ENCODE measurements around the gene EXOC3L2.

DNA sequence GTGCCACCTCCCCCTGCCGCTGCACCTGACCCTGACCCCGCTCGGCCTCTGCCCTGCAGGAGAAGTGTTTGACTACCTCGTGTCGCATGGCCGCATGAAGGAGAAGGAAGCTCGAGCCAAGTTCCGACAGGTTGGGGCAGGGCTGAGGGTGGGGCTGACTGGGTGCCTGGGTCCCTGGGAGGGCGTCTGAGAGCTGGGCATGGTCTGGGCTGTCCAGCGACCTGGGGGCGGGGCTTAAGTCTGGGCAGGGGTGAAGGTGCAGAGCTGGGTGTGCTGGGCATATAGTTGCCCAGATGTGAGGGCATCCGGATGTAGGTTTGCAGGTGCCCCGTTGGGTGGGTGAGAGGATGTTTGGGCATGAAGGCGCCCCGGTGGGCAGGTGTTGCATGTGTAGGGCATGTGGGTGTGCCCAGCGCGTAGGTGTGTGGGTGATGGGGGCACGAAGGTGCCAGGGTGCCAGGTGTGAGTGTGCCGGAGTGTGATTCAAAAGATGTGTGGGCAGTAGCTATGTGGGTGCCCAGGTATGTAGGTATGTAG is 19.6 kb upstream of the EXOC3L2 start:
- TF ChIP-seq POLR2AphosphoS5 (IDR thresholded peaks at IDR 0.05), result no peak
- TF ChIP-seq, protein P1, sequence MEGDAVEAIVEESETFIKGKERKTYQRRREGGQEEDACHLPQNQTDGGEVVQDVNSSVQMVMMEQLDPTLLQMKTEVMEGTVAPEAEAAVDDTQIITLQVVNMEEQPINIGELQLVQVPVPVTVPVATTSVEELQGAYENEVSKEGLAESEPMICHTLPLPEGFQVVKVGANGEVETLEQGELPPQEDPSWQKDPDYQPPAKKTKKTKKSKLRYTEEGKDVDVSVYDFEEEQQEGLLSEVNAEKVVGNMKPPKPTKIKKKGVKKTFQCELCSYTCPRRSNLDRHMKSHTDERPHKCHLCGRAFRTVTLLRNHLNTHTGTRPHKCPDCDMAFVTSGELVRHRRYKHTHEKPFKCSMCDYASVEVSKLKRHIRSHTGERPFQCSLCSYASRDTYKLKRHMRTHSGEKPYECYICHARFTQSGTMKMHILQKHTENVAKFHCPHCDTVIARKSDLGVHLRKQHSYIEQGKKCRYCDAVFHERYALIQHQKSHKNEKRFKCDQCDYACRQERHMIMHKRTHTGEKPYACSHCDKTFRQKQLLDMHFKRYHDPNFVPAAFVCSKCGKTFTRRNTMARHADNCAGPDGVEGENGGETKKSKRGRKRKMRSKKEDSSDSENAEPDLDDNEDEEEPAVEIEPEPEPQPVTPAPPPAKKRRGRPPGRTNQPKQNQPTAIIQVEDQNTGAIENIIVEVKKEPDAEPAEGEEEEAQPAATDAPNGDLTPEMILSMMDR (IDR thresholded peaks at IDR 0.05), result no peak
- TF ChIP-seq EP300 (IDR thresholded peaks at IDR 0.05; ENCODE audit: low read depth), result no peak
- TF ChIP-seq POLR2A (IDR thresholded peaks at IDR 0.05), result no peak

Data from transverse colon (tissue), 4 donors.